Daoy (cell line): ENCODE data around the gene LOXL1. TPM values are rescaled to one million over a fixed set of nuclear protein-coding genes. Genes with fewer than 3 reads are reported as not detected.

Source experiments
- DNase-seq: peaks from one replicate; pipeline ENCODE4 v3.0.0-alpha.2; 2015; ENCODE audit warnings: low read depth
- total RNA-seq: library from RNA; depleted of rRNA; stranded (reverse); fragments of >200 nt; shearing (Covaris generic); gene quantifications from 2 replicates; pipeline ENCODE4 v1.2.3, GENCODE V29; 2014; rRNA removed

Gene LOXL1
- total RNA-seq, 1 experiment from 2014 or later, result 125 TPM

- peak; percentile 97 for DNase-seq
These were observed 65.7 kb downstream of the LOXL1 start, which contains the start of gene STOML1 for GRCh38 chr15:73991726-73992593. STOML1 (minus strand) TSS chr15:73992295; CDS start chr15:73992223, 72 bp downstream.

GRCh38 chr15:73992594-73992898, 66.3 kb downstream of the LOXL1 start:
- no peak for DNase-seq

GRCh38 chr15:73993211-73993994, 67.1 kb downstream of the LOXL1 start:
- no peak for DNase-seq

- DNase-seq, result peak; percentile 97
These were observed 68.2 kb downstream of the LOXL1 start, which contains the start of gene PML for GRCh38 chr15:73994413-73994883. PML (plus strand) TSS chr15:73994716; CDS start chr15:73994813, 97 bp downstream.

- DNase-seq, result no peak
These were observed 68.8 kb downstream of the LOXL1 start for GRCh38 chr15:73994912-73995622.

GRCh38 chr15:73996267-73996666, 70.0 kb downstream of the LOXL1 start:
- DNase-seq, result no peak

GRCh38 chr15:73996939-73997338, 70.7 kb downstream of the LOXL1 start:
- DNase-seq, result peak; percentile 80

- no peak for DNase-seq
These were observed 71.7 kb downstream of the LOXL1 start for GRCh38 chr15:73997986-73998385.

Other genes starting within 250 kb of the LOXL1 start
- 24.6 and 24.7 TPM in 2 replicates for gene CD276, start 242.1 kb upstream of the LOXL1 start, total RNA-seq
- 0.06 and 0.21 TPM in 2 replicates for gene INSYN1, start 173.1 kb upstream of the LOXL1 start, total RNA-seq
- gene TBC1D21, start 52.9 kb upstream of the LOXL1 start, total RNA-seq, result not detected in 2 replicates
- 14.1 and 19.9 TPM in 2 replicates for gene STOML1, start 65.8 kb downstream of the LOXL1 start, total RNA-seq
- 42.0 and 46.5 TPM in 2 replicates for gene PML, start 68.3 kb downstream of the LOXL1 start, total RNA-seq
- gene GOLGA6A, start 156.1 kb downstream of the LOXL1 start, total RNA-seq, result 0.06 TPM in 1 of 2 replicates, not detected in the other
- not detected in 2 replicates for gene ISLR2, start 204.1 kb downstream of the LOXL1 start, total RNA-seq
- 0.06 and 0.29 TPM in 2 replicates for gene ISLR, start 247.2 kb downstream of the LOXL1 start, total RNA-seq